WERI-Rb-1 (cell line): ENCODE measurements around the gene BCAS3.

Source experiments
- DNase-seq: peaks from one replicate; pipeline ENCODE4 v3.0.0-alpha.2; 2020
- H3K27ac ChIP-seq: fragments of 250-450 bp; sonication (Bioruptor Pico); 2 replicates; pipeline ENCODE4 v1.5.1; 2020; ENCODE audit warnings: mild to moderate bottlenecking, moderate library complexity
- H3K27me3 ChIP-seq: fragments of 250-450 bp; sonication (Bioruptor Pico); 2 replicates; pipeline ENCODE4 v1.5.1; 2021; ENCODE audit warnings: mild to moderate bottlenecking, low read depth, moderate library complexity; ENCODE audit not compliant: insufficient read depth, severe bottlenecking
- H3K36me3 ChIP-seq: fragments of 250-450 bp; sonication (Bioruptor Pico); 2 replicates; pipeline ENCODE4 v1.5.1; 2020; ENCODE audit warnings: mild to moderate bottlenecking, moderate library complexity
- H3K4me3 ChIP-seq: 2 replicates; pipeline ENCODE4 v1.5.1; 2011; ENCODE audit warnings: low read depth, mild to moderate bottlenecking, control low read depth, low read length
- H3K9me3 ChIP-seq: fragments of 250-450 bp; sonication (Bioruptor Pico); 2 replicates; pipeline ENCODE4 v1.5.1; 2021; ENCODE audit warnings: mild to moderate bottlenecking, moderate library complexity; ENCODE audit not compliant: severe bottlenecking
- CTCF ChIP-seq: IDR thresholded peaks from 2 replicates; pipeline ENCODE4 v1.5.1; 2011; ENCODE audit warnings: low read depth, mild to moderate bottlenecking, control low read depth, inconsistent platforms, low read length

Gene BCAS3

GRCh38 chr17:60947543-60947942 lies 269.9 kb downstream of the BCAS3 start:
- H3K27me3 ChIP-seq, result no peaks in the 10 kb centered on the region
- H3K36me3 ChIP-seq, result no peaks in the 10 kb centered on the region
- no peak overlapping the region for H3K27ac ChIP-seq
- no peak for TF ChIP-seq CTCF
- no peak overlapping the region for H3K4me3 ChIP-seq
- no peak for DNase-seq
- H3K9me3 ChIP-seq, result no peaks in the 10 kb centered on the region

GRCh38 chr17:60952747-60953146 lies 275.1 kb downstream of the BCAS3 start:
- no peaks in the 10 kb centered on the region for H3K9me3 ChIP-seq
- no peak overlapping the region for H3K27ac ChIP-seq
- H3K27me3 ChIP-seq, result no peaks in the 10 kb centered on the region
- no peak for TF ChIP-seq CTCF
- DNase-seq, result no peak
- H3K36me3 ChIP-seq, result no peaks in the 10 kb centered on the region
- no peak overlapping the region for H3K4me3 ChIP-seq

- no peaks in the 10 kb centered on the region for H3K27me3 ChIP-seq
- no peak for DNase-seq
- no peak overlapping the region for H3K4me3 ChIP-seq
- H3K36me3 ChIP-seq, result no peaks in the 10 kb centered on the region
- no peak for TF ChIP-seq CTCF
- no peaks in the 10 kb centered on the region for H3K9me3 ChIP-seq
- H3K27ac ChIP-seq, result no peak overlapping the region
Observed at GRCh38 chr17:60959011-60959410, 281.4 kb downstream of the BCAS3 start.

- no peak for DNase-seq
- no peak overlapping the region for H3K27ac ChIP-seq
- H3K27me3 ChIP-seq, result no peaks in the 10 kb centered on the region
- H3K36me3 ChIP-seq, result no peaks in the 10 kb centered on the region
- H3K9me3 ChIP-seq, result no peaks in the 10 kb centered on the region
- TF ChIP-seq CTCF, result no peak
- H3K4me3 ChIP-seq, result no peak overlapping the region
Observed at GRCh38 chr17:60959696-60960095, 282.0 kb downstream of the BCAS3 start.

- Histone ChIP-seq H3K9me3 (no peaks in the 10 kb centered on the region), H3K36me3 (no peaks in the 10 kb centered on the region), H3K27me3 (no peaks in the 10 kb centered on the region), H3K27ac (no peak overlapping the region), H3K4me3 (no peak overlapping the region)
- DNase-seq, result no peak
- TF ChIP-seq CTCF, result no peak
Observed at GRCh38 chr17:60960398-60961065, 282.9 kb downstream of the BCAS3 start.

- no peaks in the 10 kb centered on the region for H3K36me3 ChIP-seq
Observed at GRCh38 chr17:60964160-60964559, 286.5 kb downstream of the BCAS3 start.

More at GRCh38 chr17:60964160-60964559, 286.5 kb downstream of the BCAS3 start:
- Histone ChIP-seq H3K9me3 (no peaks in the 10 kb centered on the region), H3K27me3 (no peaks in the 10 kb centered on the region), H3K4me3 (no peak overlapping the region), H3K27ac (no peak overlapping the region)
- no peak for TF ChIP-seq CTCF
- DNase-seq, result no peak
